ENCODE results near the gene TEC.

GRCh38 chr4:48262484-48262883 is 7.2 kb downstream of the TEC start:
- no peak for TF ChIP-seq POLR2A (IDR thresholded peaks at IDR 0.05)
- TF ChIP-seq CTCF (IDR thresholded peaks at IDR 0.05 in 8 of 11, conservative IDR thresholded peaks at IDR 0.05 in 3 of 11) = no peak
- no peak for TF ChIP-seq POLR2AphosphoS5 (IDR thresholded peaks at IDR 0.05)

All from spleen (tissue), 7 donors.